HG02938 (cell line): ENCODE results near the gene PPP1R1B.

Experiments
- ATAC-seq: cut with Tn5 transposase; IDR thresholded peaks from one replicate; pipeline ENCODE4 v1.9.1; 2021; ENCODE audit warnings: mild to moderate bottlenecking, moderate library complexity; ENCODE audit not compliant: unreplicated experiment

Gene PPP1R1B

DNA sequence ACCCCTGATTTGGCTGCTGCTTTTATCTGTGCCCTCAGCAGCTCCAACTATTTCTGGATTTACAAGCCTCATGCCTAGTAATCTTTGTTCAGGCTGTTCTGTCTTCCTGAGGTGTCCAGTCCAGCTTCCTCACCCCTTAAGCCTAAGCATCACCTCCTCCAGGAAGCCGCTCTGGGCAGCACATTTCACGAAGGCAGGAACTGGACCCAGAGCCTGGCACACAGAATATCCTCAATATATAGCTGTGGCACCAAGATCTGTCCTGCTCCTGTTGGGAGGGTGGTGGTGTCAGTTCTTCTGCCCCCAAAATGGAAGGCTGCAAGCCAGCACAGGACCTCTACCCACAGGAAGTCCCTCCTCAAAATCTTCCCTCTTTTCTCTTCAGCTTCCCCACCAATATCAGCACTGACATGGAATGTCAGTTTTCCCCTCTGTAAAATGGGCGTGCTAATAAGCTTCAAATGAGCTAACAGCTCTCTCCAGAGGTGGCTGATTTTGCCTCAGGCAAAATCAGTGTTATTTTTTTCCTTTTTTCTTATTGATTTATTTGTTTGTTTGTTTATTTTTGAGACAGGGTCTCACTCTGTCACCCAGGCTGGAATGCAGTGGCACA lies 12.1 kb upstream of the PPP1R1B start:
- no peak for ATAC-seq

GRCh38 chr17:39615434-39615833 lies 11.3 kb upstream of the PPP1R1B start:
- ATAC-seq, result no peak

GRCh38 chr17:39617100-39617445 lies 9.7 kb upstream of the PPP1R1B start:
- ATAC-seq, result no peak

DNA sequence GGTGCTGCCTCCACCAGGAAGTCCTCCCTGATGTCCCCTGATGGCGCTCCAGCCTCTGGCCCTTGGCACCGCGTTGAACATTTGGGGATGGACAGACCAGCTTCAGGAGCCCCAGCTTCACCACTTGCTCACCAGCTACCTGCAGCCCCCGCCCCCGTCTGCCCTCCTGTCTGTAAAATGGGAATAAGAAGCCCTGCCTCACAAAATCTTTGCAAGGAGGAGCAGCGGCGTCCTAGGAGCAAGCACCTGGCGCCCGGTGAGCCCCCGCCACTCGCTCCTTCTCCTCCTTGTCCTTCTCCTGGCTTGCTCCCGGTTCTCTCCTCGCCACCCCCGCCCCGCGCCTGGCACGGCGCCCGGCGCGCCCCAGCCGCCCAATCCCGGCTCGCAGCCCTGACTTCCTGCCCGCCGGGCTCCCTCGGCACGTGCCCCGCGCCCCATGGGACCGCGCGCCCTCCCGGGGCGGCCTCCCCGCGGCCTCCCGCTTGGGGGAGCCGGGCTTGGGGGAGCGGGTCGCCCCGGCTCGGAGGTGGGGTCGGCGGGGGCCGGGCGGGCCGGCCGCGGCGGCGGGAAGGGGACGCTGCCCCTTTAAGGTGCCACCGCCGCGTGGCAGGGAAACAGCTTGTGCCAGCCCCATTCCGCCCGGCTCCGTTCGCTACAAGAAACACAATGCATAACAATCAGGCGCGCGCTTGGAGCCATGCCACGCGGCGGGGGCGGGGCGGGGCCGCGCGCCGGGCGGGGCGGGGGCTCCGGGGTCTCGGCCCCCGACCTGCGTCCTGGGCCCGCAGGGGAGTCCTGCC lies 9.1 kb upstream of the PPP1R1B start:
- ATAC-seq, result no peak

- no peak for ATAC-seq
Observed at GRCh38 chr17:39618246-39618913, 8.4 kb upstream of the PPP1R1B start.

- no peak for ATAC-seq
Observed at GRCh38 chr17:39618956-39619785, 7.6 kb upstream of the PPP1R1B start.

- ATAC-seq, result no peak
Observed at GRCh38 chr17:39619786-39620101, 7.0 kb upstream of the PPP1R1B start.

DNA sequence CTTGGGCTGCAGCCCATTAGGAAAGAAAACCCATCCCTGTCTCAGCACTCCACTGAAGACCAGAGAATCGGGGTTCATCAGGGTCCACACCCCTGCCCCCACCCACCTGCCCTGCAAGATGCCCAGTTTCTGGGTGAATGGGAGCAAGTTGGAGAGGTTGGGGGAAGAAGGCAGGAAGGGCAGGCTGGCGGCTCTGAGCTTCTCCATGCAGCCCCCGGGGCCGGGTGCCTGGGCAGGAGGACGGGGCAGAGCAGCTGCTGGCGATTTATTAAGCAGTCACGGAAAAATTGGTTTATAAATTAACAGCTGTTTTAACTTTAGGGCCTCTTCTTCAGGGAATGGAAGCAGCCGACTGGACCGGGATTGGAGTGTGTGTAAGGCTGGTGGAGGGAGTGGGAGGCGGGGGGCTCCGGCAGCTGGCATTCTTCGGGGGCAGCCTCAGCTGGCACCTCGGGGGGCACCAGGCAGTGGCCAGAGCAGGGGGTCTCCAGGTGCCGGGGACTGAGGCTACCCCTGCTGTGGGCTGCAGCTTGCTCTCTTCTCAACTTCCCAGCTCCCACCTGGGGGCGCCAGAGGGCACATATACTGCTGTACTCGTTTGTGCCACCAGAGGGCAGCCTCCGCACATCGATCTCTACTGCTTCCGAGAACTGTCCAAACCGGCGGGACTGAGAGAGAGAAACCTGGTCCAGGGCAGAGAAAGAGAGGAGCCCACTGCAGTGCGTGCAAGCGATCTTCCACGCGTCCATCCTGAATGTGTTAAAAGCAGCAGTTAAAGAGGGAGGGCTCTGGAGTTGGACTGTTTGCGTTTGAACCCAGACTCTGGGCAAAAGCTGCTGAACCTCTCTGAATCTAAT lies 5.0 kb upstream of the PPP1R1B start:
- no peak for ATAC-seq

DNA sequence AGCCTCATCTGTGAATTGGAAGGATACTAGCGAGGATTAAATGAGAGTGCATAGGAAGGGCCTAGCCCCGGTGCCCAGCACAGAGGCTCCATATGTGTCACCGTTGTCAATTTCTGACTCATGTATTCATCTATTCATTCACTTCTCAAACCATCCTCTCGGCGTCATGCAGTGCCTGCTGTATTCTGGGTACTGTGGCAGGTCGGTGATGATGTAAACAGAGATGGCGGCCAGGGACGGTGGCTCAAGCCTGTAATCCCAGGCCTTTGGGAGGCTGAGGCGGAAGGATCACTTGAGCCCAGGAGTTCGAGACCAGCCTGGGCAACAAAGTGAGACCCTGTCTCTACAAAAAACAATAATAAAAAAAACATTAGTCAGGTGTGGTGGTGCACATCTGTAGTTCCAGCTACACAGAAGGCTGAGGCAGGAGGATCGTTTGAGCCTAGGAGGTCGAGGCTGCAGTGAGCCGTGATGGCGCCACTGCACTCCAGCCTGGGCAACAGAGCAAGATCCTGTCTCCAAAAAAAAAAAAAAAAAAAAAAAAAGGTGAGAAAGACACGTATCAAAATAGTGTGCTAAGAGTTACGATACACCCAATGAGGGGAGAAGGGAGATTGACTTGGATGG lies 4.3 kb upstream of the PPP1R1B start:
- ATAC-seq, result no peak

DNA sequence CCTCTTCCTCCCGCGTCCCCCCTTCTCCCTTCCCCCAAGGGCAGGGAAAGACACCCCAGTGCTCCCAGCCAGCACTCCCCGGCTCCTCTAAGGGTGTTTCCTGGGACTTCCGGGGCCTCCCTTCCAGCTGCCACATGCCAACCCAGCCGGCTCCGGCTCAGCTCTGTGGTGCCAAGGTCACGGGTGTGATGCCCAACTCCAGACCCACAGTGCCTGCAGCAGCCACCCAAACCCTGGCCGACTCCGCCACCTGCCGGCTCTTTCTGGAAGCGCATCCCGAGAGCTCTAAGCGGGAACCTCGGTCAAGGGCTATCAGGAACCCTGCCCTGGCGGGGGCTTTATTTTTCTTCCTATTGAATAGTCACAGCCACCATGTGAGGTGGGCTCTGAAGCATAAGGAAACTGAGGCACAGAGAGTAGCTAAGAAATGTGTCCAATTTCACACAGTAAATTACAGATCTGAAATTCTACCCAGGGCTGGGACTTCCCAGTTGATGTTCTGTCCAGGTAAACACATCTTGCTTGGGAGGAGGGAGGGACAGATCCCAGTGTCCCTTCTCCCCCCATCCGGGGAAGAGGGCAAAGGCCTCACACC lies 3.3 kb upstream of the PPP1R1B start:
- ATAC-seq, result no peak

DNA sequence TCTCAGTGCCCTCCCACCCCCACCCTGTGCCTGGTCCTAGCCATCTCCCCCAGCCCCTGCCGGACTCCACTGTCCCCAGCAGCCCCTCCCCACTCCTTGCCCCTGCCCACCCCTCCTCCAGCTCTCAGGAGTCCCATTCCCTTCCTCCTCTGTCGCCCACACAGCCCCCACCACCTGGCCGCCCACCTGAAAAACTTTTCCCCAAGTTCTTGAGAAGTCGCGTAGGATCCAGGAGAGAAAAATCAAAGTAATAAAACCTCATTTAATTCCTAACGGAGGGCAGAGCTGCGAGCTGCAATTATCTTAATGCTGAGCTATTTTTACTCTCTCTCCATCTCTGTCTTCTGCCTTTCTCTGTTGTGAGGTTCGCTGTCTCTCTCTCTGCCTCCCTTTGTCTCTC lies 2.4 kb upstream of the PPP1R1B start:
- ATAC-seq, result no peak

GRCh38 chr17:39625198-39625785 lies 1.5 kb upstream of the PPP1R1B start:
- ATAC-seq, result no peak

GRCh38 chr17:39627047-39627711 lies 427 bp downstream of the PPP1R1B start:
- no peak for ATAC-seq

GRCh38 chr17:39627712-39628516 lies 1.2 kb downstream of the PPP1R1B start:
- ATAC-seq, result no peak

- no peak for ATAC-seq
Observed at GRCh38 chr17:39628655-39629493, 2.1 kb downstream of the PPP1R1B start.

- no peak for ATAC-seq
Observed at GRCh38 chr17:39629494-39629880, 2.7 kb downstream of the PPP1R1B start.

GRCh38 chr17:39629898-39630297 lies 3.1 kb downstream of the PPP1R1B start:
- ATAC-seq, result no peak
